Measurements from ENCODE around the gene EHMT2. TPM values are rescaled to one million over a fixed set of nuclear protein-coding genes. Genes with fewer than 3 reads are reported as not detected.
"Not testable (repeated sequence)": the region's sequence is repeated elsewhere in the genome, so short reads cannot be mapped to it uniquely, and the experiment has no call there.

Gene EHMT2
- total RNA-seq, 4 donors from 2014 or later: 23.4 to 34.5 (median 27.4) TPM

GRCh38 chr6:31850765-31851484, 46.6 kb downstream of the EHMT2 start:
- intact Hi-C loops (cut with DNase I): no loop called here
- WGBS, 2 donors: 100% methylated on average over 2 of the region's 2 CpGs

GRCh38 chr6:31847276-31847978, 50.1 kb downstream of the EHMT2 start:
- H3K27me3 ChIP-seq: no peaks in the 10 kb centered on the region
- H3K4me3 ChIP-seq: no peak overlapping the region
- WGBS, 2 donors: 69 to 83% methylated on average over 2 of the region's 2 CpGs
- H3K36me3 ChIP-seq: no peaks in the 10 kb centered on the region
- intact Hi-C loops (cut with DNase I): no loop called here
- no peaks in the 10 kb centered on the region for H3K4me1 ChIP-seq
- H3K9me3 ChIP-seq: no peaks in the 10 kb centered on the region
- no peak overlapping the region for H3K27ac ChIP-seq
- TF ChIP-seq CTCF (IDR thresholded peaks at IDR 0.05): no peak
- TF ChIP-seq POLR2A (IDR thresholded peaks at IDR 0.05): no peak
- no peak for DNase-seq

More at GRCh38 chr6:31850765-31851484, 46.6 kb downstream of the EHMT2 start:
- no peak for TF ChIP-seq CTCF (IDR thresholded peaks at IDR 0.05)
- no peak overlapping the region for H3K27ac ChIP-seq
- H3K4me3 ChIP-seq: no peak overlapping the region
- DNase-seq: no peak
- no peaks in the 10 kb centered on the region for H3K27me3 ChIP-seq
- no peaks in the 10 kb centered on the region for H3K36me3 ChIP-seq
- H3K4me1 ChIP-seq: no peaks in the 10 kb centered on the region
- H3K9me3 ChIP-seq: no peaks in the 10 kb centered on the region

GRCh38 chr6:31844507-31844906, 53.0 kb downstream of the EHMT2 start:
- Histone ChIP-seq H3K27ac (no peak overlapping the region), H3K36me3 (peaks cover 9 to 21% (median 16%) of the 10 kb centered on the region in 3 donors), H3K27me3 (no peaks in the 10 kb centered on the region), H3K9me3 (no peaks in the 10 kb centered on the region), H3K4me3 (no peak overlapping the region), H3K4me1 (no peaks in the 10 kb centered on the region)
- intact Hi-C loops (cut with DNase I): no loop called here
- DNase-seq: no peak
- no peak for TF ChIP-seq POLR2A (IDR thresholded peaks at IDR 0.05)
- no peak for TF ChIP-seq CTCF (IDR thresholded peaks at IDR 0.05)
- 94 to 96% methylated on average over 2 to 3 of the region's 3 CpGs for WGBS, 2 donors

GRCh38 chr6:31842053-31842452, 55.4 kb downstream of the EHMT2 start:
- Histone ChIP-seq H3K9me3 (no peaks in the 10 kb centered on the region), H3K4me1 (peaks cover 13 to 21% (median 16%) of the 10 kb centered on the region in 3 donors), H3K27me3 (no peaks in the 10 kb centered on the region), H3K4me3 (no peak overlapping the region), H3K36me3 (peaks cover 11 to 46% (median 34%) of the 10 kb centered on the region in 3 donors), H3K27ac (peak overlapping the region in 2 of 4 donors; percentile 25 to 29)
- no peak for DNase-seq
- whole genome bisulfite sequencing, 2 donors: 54 to 66% methylated on average over 7 to 9 of the region's 9 CpGs
- intact Hi-C loops (cut with DNase I): no loop called here
- no peak for TF ChIP-seq POLR2A (IDR thresholded peaks at IDR 0.05)
- TF ChIP-seq CTCF (IDR thresholded peaks at IDR 0.05): no peak

- not testable (repeated sequence) for H3K4me3 ChIP-seq, H3K9me3 ChIP-seq, H3K27ac ChIP-seq, DNase-seq, H3K27me3 ChIP-seq
- 83 to 85% methylated on average over 8 of the region's 8 CpGs for WGBS, 2 donors
- Histone ChIP-seq H3K4me1 (peaks cover 16 to 41% (median 31%) of the 10 kb centered on the region in 3 donors), H3K36me3 (peaks cover 11 to 53% (median 35%) of the 10 kb centered on the region in 3 donors)
- intact Hi-C loops (cut with DNase I): loop anchor here (10.0 kb wide), 2 partner anchors 105 to 155 kb away; partner anchors contain the start of genes CLIC1 and LY6G5C
These were observed 57.7 kb downstream of the EHMT2 start for GRCh38 chr6:31839779-31840126.

Measured in esophagus squamous epithelium (tissue), 5 donors.